ENCODE measurements around the gene TBC1D9.

The TBC1D9 gene

DNA sequence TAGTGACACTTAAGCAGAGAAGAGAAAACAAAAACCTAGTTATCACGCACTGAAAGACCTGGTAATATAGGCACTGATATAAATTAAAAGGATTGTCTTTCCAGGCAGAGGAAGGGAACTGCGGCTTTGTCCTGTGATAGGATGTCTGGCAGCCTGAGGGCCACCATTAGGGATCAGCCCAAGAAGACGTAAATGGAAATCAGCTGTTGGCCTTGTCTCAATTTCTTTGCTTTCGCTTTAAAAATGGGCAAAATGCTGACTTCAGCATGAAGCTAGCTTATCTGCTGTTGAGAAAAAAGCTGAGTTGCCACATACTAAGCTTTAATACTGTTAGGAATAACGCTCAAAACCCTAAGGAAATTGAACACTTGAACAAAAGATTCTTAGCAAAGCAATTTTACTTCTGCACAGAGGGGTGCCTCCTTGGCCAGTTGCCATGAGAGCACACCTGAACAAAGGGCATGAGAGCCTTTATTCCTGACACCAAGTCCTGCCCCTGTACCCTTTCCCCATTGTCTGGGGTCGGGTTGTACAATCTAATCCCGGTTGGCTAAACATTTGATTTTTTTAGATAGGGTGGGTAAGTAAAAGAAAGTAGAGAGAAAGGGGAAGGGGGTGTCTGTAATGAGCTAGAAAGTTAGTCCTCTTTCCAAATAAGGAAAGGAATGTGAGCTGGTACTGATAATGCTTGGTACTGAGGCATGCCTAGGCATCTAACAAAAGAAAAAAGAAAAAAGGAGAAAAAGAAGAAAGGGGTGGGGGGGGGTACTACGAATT, 102.3 kb downstream of the TBC1D9 start:
- no peak for DNase-seq (ENCODE audit: low read depth in 2 of 2, low spot score in 1 of 2)

DNA sequence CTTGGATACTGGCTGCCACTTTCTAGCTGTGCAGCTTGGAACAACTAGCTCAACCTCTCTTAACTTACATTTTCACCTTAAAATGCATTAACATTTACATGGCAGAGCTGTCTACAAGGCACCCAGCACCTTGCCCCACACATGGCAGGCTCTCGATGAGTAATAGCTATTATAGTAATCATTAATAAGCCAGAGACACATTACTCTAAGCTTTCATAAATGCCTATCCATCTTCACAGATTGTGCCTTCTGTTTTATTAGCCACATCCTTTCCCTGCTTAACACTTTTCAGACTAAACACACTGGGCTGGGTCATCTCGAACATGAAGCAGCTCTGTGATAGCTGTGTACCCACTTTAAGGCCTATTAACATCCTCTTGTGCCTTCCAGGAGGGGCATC, 103.6 kb downstream of the TBC1D9 start:
- DNase-seq (ENCODE audit: low read depth in 2 of 2, low spot score in 1 of 2) = no peak

DNA sequence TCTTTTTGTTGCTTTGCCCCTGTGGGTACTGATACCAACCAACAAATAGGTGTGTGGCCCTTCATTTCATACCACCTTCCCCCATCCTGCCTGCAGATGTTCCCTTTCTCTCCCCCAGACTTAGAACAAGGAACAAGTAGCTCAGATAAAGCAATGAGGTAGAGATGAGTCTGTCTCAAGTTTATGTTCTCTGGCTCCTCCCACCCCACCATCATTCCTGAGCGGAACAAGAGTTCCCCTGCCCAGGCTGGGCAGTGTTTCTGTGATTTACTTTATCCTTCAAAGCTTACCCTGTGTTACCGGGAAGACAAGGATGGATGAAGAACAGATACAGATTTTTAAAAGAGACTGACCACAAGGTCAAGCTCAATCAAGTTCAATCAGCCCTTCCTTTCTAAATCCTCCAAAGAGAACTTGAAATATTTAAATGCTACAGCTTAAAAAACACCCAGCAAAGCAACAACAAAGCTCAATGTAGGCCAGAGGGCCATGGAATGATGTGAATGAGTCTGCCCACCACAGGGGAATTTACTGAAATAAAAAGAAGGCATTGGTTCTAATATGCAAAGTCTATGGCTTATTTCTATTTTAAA, 107.4 kb downstream of the TBC1D9 start:
- DNase-seq (ENCODE audit: low read depth in 2 of 2, low spot score in 1 of 2) = no peak

DNA sequence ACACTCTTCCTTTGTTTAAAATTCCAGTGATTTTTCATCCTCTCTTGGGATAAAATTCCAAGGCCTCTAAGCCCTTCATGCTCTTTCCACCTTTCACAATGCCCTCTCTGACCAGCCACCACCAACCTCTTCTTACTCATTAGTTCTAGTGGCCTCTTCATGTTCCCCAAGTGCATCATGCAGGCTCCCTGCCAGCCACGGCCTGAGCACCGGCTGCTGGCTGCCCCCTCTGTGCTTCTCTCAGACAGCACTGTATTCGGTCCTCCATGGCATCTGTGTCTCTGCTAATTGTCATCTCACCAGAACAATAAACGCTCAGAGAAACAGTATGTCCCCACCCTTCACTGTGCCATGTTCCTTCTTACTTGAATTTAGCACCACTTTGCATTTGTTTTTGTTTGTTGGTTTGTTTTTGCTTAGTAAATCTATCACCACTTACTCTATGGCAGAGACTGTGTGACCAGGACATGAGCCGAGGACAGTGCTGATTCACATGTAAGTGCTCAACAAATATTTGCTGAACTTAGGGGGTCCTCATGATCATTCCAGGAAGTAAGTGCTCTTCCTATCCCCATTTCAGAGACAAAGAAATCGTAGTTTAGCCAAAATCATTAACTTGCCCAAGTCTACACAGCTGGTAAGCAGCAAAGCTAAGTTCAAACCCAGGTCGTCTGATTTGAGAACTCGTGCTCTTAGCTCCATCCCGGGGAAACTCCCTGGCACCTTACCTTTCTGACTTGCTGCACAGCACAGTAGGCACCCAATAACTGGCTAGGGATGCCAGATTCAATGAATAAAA, 110.4 kb downstream of the TBC1D9 start:
- no peak for DNase-seq (ENCODE audit: low read depth in 2 of 2, low spot score in 1 of 2)

DNA sequence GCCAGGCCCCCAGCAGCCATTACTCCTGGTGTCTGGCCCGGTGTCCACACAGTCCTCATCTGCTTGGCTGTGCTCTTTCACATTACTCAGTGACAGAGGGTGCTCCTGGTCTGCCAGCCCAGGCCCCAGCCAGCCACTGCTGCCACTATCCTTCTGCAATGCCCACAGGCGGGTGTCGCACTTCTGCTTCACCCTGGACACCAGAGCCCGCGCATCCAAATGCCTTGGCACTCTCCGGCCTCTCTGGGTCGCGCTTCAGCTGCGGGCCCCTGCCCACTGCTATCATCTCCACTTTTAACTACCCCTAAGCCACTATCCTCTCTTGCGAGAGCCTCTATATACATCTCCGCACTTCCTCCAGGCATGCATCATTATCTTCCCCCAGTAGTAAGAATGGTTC, 111.0 kb downstream of the TBC1D9 start:
- no peak for DNase-seq (ENCODE audit: low read depth in 2 of 2, low spot score in 1 of 2)

DNA sequence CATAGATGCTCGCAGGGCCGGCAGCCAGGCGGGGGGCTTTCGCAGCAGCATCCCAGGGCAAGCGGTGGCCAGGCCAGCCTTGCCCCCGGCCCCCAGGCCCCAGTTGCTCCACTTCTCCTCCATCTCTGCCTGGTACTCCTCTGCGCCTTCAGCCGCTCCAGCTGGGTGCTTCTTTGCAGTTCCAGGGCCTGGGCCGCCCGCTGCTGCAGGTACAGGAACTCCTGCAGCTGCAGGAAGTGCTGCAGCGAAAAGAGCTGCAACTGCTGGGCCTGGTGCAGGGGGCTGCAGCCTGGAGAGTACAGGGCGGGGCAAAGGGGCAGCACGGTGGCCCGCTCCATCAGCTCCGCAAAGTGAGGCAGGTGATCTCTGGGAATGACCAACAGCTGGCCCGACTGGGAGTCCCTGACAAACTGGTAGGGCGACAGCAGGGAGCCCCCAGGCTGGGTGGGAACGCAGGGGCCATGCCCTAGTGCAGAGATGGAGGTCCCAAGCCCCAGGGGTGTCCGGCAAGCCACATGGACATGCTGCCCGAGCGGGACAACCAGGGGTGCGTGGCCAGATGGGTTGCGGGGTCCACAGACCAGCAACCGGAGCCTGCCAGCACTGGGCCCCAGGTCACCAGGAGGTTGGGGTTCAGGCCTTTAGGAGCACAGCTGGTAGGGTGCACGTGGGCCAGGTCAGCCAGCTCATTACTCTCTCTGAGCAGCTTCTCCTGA, 111.6 kb downstream of the TBC1D9 start:
- no peak for DNase-seq (ENCODE audit: low read depth in 2 of 2, low spot score in 1 of 2)

DNA sequence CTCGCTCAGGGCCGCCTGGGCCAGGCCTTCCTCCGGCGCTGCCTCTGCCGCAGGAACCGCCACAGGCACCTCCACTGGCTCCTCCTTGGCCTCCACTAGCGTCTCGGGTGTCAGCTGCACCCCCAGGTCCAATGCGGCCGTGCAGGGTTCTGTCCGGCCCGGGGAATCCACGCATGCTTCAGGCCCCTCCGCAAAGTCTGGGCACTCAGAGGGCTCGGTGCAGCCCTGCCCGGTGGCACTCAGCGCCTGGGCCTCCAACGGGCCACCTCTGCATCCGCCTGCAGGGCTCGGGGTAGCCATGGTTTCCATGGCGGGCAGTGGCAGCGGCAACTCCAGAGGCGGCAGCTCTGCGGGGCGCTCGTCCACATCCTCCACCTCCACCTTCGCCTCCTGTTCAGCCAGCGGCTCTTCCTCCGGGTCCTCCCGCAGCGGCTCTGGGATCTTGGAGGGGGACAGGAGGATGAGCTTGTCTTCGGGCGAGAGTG, 112.6 kb downstream of the TBC1D9 start:
- DNase-seq (ENCODE audit: low read depth in 2 of 2, low spot score in 1 of 2) = no peak

DNA sequence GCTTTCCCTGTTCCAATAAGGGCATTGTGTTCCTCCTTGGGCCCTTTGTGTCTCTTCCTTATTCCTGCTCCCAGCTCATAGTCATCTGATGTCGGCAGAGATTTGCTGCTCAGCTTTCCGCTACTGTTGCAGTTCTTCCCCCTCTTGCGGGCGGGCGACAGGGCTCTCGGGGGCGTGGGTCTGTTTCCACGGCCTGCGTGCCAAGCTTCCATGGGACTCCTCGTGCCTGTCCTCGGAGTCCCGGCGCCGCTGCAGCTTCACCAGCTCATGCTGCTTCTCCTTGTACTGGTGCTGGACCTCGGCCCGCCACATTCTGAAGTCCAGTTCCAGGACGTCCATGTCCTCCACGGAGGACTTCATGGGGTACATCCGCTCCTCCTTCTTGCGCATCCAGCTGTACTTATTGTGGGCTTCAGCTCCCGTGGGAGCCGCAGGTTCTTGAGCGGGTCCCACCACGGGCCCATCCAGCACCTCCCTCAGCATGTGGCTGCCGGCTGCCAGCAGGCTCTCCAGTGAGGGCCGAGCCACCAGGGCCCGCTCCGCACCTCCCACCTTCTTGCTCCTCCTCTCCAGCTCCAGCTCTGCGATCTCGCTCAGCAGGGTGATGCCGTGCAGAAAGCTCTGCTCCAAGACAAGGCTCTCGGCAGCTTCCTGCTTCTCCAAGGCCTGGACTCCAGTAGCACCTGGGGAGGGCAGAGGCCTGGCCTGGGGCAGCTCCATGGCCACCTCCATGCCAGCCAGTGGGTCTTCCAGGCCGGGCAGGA, 113.3 kb downstream of the TBC1D9 start:
- DNase-seq (ENCODE audit: low read depth in 2 of 2, low spot score in 1 of 2) = no peak

DNA sequence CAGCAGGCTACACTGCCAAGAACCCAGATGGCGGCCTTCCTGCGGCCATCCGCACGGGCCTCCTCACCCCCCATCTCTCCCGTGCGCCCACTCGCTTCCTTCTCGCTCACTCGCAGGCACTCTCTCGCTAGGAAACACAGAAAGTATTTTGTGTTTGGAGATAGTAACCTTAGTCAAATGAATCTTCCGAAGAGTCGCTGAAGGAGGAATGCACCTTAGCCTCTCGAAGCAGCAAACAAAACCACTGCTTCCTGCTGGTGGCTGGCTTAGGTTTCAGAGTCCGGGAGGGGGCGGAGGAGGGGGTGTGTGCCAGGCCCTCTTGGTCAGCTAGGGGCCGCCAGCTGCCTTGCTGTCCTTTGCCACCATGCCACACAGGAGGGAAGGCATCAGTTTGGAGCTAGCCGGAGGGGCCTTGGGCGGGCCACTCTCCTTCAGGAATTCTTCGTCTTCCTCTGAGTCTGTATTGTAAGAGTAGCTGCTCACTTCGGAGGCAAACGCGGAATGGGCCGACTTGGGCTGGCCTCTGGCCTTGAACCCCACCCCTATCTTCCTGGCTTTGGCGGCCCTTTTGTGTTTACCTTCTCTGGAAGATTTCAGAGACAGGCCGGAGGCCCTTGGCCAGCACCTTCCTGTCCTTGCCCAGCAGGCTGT, 114.3 kb downstream of the TBC1D9 start:
- DNase-seq (ENCODE audit: low read depth in 2 of 2, low spot score in 1 of 2) = no peak

DNA sequence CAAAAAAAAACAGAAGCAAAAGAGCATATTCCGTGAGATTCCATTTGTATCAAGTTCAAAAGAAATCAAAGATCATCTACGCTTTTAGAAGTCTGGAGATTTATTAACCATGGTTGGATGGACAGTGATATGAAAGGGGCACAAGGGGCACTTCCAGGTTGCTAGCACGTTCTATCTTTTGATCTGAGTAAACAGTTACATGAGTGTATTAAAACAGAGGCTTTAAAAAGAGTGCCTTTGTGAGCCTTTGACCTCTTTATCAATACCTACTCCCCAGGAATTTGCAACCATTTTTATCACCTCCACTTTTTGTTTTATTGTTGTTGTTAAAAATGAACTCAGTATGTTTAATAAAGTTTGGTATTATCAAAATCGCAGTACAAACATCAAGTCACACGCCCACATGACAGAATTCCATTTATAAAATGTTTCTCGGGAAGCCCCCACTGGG, 115.1 kb downstream of the TBC1D9 start:
- no peak for DNase-seq (ENCODE audit: low read depth in 2 of 2, low spot score in 1 of 2)

DNA sequence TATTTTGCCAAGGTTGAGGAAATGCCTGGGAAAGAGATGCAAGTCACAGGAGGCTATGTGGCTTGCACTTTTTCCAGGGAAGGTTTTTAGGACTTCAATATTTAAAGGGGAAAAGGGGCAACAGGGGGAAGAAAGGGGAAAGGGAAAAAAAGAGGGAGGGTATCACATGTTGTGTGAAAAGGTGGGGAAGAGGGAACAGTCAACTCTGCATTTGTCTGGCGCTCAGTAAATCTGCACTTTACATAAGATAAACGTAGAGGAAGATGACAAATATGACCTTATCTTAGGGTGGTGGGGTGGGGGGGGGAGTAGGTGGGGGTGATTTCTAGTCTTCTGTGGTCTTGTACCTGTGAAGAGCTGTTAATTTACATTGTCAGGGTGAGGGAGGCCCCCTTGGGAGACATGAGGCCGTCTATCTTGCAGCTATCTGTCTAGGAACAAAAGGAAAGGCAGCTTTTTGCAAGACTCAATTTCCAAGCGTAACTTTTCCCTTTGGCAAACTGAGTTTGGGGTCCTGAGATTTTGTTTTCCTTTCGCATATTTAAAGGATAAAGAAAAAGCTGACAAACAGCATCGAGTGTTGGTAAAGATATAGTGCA, 115.9 kb downstream of the TBC1D9 start:
- no peak for DNase-seq (ENCODE audit: low read depth in 2 of 2, low spot score in 1 of 2)

DNA sequence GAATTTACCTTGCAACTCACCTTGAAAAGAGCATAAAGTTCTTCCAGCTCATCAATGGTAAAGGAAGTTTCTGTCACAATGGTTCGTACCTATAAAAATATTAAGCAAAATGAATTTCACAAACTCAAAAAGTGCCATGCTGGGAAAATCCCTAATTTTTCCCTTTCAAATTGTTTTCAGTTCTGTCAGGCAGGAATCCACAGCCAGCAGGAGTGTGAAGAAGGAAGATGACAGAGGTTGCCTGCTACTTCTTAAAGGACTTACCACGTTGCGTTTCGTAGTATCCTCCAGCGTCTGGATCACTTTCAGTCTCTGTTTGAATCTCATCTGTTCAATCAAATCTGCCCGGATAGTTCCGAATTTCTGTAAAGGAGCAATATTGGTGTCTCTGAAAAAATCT, 117.1 kb downstream of the TBC1D9 start:
- no peak for DNase-seq (ENCODE audit: low read depth in 2 of 2, low spot score in 1 of 2)

DNA sequence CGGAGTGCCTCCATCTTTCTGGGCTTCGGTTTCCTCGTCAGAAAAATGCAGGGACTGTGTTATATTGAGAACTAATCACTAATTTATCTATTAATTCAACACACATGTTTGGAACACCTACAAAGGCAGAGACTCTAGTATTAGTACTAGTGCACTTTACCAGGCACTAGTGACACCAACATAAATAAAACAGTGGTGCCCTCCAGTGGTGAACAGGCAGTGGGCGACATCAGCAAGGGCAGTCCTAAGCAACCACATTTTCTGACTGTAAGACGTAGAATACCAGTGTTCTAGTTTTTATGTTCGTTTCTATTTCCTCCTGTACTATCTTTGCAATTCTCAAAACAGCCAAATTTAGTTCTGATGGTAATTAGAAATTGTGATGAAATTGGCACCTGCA, 118.3 kb downstream of the TBC1D9 start:
- DNase-seq (ENCODE audit: low read depth in 2 of 2, low spot score in 1 of 2) = no peak

DNA sequence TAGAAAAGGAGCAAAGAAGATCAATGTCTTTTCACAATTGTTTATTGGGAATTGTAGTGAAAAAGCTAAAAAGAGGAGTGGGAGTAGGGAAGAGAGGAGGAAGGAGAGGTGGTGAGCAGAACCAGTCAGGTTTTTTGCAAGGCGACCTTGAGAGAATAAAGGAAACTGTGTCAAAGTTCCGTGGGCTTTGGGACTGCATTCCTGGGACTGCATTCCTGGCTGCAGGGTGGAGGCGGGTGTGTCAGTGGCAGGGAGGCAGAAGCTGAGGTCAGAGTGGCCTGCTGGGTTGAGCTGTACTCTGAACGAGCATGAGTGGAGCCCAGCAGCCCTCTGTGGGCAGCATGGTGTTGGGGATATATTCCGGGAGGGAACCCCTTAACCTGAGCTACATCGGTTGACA, 120.6 kb downstream of the TBC1D9 start:
- no peak for DNase-seq (ENCODE audit: low read depth in 2 of 2, low spot score in 1 of 2)

DNA sequence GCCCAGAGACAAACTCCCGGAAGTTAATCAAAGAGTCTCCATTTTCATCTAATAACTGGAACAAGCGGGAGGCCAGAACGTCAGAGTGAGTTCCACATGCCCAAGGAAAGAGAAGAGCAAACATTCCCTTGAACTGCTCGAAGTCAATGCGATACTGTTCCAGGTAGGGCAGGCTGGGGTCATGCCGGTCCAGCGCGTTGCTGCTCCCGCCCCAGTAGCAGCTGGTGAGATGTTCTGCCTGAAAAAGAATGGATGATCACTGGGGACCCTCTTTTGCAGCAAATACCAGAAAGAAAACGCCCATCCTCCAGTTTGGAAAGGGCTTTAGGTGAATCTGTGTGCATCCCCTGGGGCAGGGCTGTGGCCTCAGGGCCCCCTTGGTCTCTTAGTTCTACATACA, 122.2 kb downstream of the TBC1D9 start:
- no peak for DNase-seq (ENCODE audit: low read depth in 2 of 2, low spot score in 1 of 2)

DNA sequence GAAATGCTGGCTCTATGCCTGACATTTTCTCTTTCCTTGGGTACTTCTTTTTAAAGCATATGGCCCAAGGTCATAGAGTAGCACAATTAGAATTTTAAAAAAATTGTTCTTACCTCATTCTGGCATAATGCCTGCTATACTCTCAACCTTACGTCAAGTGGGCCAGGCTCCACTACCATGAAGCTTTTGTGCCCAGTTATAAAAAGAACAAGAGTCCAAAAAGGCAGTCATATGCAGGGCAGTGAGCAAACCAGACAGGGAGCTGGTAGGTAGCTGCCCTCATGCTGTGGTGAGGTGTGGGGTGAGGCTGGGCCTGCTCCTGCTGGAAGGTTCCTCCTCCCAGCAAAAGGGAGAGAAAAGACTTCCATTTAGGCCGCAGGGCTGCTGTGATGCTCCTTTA, 123.1 kb downstream of the TBC1D9 start:
- DNase-seq (ENCODE audit: low read depth in 2 of 2, low spot score in 1 of 2) = no peak

DNA sequence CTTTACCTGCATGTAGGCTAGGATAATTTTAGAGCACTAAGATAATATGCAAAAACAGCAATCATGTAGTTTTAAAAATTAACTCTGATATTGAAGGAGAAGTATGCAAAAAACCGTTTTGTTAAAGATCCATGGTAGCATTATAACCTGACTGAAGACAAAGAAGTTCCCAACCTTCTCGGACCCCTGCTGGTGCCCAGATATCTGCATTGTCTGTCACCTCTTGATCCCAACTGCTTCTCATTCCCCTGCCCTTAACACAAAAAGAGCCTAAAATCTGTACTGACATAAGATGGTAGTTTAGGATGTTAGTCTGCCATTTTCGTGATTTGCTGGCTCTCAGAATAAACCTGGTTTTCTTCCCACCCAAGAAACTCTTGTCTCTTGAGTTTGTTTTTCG, 125.9 kb downstream of the TBC1D9 start:
- DNase-seq (ENCODE audit: low read depth in 2 of 2, low spot score in 1 of 2) = no peak

DNA sequence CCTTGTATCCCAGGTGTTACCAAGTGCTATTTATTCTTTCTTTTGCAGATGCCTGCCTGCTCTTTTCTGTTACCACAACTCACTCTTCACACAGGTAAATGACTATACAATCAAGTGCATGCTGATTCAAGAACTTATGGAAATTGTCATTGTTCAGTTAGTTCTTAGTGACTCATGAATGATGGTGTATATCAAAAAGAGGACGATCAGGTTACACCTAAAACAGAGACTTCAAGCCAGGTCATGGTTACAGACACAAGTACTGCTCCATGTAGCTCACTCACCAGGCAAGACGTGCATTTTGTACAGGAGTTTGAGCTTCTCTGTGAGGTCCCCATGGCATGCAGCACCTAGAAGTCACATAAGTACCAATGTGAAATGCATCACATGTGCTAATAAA, 128.2 kb downstream of the TBC1D9 start:
- no peak for DNase-seq (ENCODE audit: low read depth in 2 of 2, low spot score in 1 of 2)

DNA sequence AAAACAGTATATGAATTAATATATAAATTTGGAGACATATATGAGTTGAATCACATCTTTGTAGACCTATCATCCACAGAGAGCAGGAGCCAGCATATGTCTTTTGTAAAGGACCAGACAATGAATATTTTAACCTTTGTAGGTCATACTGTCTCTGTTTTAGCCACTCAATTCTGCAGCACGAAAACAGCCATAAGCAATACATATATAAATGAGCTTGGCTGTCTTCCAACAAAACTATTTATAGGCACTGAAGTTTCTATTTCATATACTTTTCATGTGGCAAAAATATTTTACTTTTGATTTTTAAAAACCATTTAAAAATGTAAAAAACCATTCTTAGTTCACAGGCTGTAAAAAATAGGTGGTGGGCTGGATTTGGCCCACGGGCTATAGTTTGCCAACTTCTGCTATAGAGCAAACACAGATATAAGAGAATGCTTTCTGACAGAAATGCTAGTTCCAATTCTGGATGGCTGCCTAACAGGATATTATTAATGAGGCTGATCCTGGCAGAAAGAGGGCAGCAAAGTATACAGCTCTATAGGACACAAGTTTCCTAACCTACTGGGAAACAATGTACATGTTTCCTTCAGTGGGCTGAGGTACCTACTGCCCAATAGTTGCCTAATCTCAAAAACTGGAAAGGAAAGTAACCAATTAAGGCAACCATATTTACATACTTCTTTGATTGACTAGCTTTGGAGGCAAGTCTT, 129.4 kb downstream of the TBC1D9 start:
- DNase-seq (ENCODE audit: low read depth in 2 of 2, low spot score in 1 of 2) = no peak

All from stimulated activated CD8-positive, alpha-beta memory T cell treated with anti-CD3 and anti-CD28 coated beads, Interleukin-4, amount 100 ng/mL, for 4 hours (primary cell).